Spleen (tissue), 7 donors: ENCODE results near the gene CCDC43.
"Not testable (repeated sequence)": the region's sequence is repeated elsewhere in the genome, so short reads cannot be mapped to it uniquely, and the experiment has no call there.

Source experiments
- POLR2A ChIP-seq, 3 donors: fragments of 450-650 bp; IDR thresholded peaks; one replicate each; pipeline ENCODE4 v1.5.1; 2017; ENCODE audit warnings: antibody characterized with exemption in 3 of 3, mild to moderate bottlenecking in 1 of 3
- TF ChIP-seq, protein P1 (sequence below), 11 experiments: fragments of 200-600 bp in 7 of 11; fragments of 450-650 bp in 4 of 11; sonication (generic) in 4 of 11; IDR thresholded peaks in 8 of 11; conservative IDR thresholded peaks in 3 of 11; 1 replicate in 7 of 11; 2 replicates in 4 of 11; pipeline versions ENCODE4 v1.4.0 to v1.8.0; 2016 to 2021; ENCODE audit warnings: antibody characterized with exemption in 11 of 11, inconsistent platforms in 4 of 11, mild to moderate bottlenecking in 1 of 11
- donor health status: DM: no; HTN: no; CAD: no; lungs with moderate emphysema.
- donor health status: DM: no; HTN: no; CAD: no.
- donor health status: DM: no; HTN: no; CAD: no.

GRCh38 chr17:44700288-44700687 is 10.7 kb upstream of the CCDC43 start:
- not testable (repeated sequence) for TF ChIP-seq POLR2A (IDR thresholded peaks at IDR 0.05)
- TF ChIP-seq, protein P1, sequence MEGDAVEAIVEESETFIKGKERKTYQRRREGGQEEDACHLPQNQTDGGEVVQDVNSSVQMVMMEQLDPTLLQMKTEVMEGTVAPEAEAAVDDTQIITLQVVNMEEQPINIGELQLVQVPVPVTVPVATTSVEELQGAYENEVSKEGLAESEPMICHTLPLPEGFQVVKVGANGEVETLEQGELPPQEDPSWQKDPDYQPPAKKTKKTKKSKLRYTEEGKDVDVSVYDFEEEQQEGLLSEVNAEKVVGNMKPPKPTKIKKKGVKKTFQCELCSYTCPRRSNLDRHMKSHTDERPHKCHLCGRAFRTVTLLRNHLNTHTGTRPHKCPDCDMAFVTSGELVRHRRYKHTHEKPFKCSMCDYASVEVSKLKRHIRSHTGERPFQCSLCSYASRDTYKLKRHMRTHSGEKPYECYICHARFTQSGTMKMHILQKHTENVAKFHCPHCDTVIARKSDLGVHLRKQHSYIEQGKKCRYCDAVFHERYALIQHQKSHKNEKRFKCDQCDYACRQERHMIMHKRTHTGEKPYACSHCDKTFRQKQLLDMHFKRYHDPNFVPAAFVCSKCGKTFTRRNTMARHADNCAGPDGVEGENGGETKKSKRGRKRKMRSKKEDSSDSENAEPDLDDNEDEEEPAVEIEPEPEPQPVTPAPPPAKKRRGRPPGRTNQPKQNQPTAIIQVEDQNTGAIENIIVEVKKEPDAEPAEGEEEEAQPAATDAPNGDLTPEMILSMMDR (IDR thresholded peaks at IDR 0.05 in 8 of 11, conservative IDR thresholded peaks at IDR 0.05 in 3 of 11): not testable (repeated sequence)
